ENCODE results near the gene CORO7.

DNA sequence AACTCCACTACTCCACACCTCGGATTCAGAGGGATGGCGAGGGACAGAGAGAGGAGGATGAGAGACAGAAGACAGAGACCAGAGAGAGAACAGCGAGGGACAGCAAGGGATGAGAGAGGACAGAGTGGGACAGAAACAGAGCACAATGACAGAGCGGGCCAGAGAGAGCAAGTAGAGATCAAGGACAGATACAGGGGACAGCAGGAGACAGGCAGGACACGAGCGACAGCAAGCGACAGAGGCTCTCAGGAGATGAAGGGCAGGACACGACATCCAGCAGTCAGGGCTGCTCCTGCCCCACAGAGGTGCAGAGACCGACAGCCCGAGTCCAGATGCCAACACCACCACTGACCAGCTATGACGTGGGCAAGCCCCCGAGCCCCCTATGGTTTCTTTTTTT, 14.9 kb downstream of the CORO7 start:
- TF ChIP-seq CTCF (conservative IDR thresholded peaks at IDR 0.05) (no peak), ZFX (IDR thresholded peaks at IDR 0.05) (no peak)
